ENCODE data around the gene PRR5. TPM values are rescaled to one million over a fixed set of nuclear protein-coding genes. Genes with fewer than 3 reads are reported as not detected.

The PRR5 gene
- total RNA-seq, 1 experiment from 2014 or later: 26.9 TPM

DNA sequence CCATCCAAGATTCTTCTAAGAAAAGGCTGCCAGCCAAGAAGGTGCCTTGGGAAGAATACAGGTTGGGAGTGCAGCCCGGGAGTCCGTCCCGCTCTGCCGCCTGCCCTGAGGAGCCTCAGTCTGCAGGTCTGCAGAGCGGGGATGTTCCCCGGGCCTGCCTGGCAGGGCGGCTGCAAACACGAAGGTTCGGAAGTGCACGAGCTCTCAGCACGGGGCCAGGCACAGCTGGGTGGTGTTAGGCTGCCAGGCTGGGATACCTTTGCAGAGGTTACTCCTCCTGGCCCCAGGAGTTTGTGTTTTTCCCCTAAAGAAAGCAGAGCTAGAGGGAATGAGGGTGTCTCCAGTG lies 9.4 kb upstream of the PRR5 start:
- H3K27me3 ChIP-seq (ENCODE audit: insufficient read depth, low read length): no peaks in the 10 kb centered on the region
- TF ChIP-seq EGR1 (IDR thresholded peaks at IDR 0.05; ENCODE audit: low read depth) (no peak), EZH2phosphoT487 (IDR thresholded peaks at IDR 0.05; ENCODE audit: borderline replicate concordance) (no peak), SP1 (IDR thresholded peaks at IDR 0.05; ENCODE audit: low read depth) (no peak), ZNF274 (IDR thresholded peaks at IDR 0.05; ENCODE audit: low read depth, low read length) (no peak), POLR2A (IDR thresholded peaks at IDR 0.05; ENCODE audit: borderline replicate concordance, extremely low read depth, insufficient read depth, insufficient read length) (no peak), CEBPB (IDR thresholded peaks at IDR 0.05; ENCODE audit: low read depth) (no peak), RAD21 (IDR thresholded peaks at IDR 0.05; ENCODE audit: low read depth) (no peak), ZFX (IDR thresholded peaks at IDR 0.05) (no peak), ELF1 (IDR thresholded peaks at IDR 0.05; ENCODE audit: borderline replicate concordance, low read depth) (no peak), POLR2AphosphoS5 (IDR thresholded peaks at IDR 0.05; ENCODE audit: low read depth, low read length) (no peak), YY1 (IDR thresholded peaks at IDR 0.05; ENCODE audit: extremely low read depth, insufficient replicate concordance, low read depth, low read length) (no peak), EZH2 (IDR thresholded peaks at IDR 0.05) (no peak), SRF (IDR thresholded peaks at IDR 0.05; ENCODE audit: low read depth) (no peak), TCF7L2 (IDR thresholded peaks at IDR 0.05; ENCODE audit: borderline replicate concordance, extremely low read depth, insufficient read depth, insufficient read length) (no peak), SIN3A (IDR thresholded peaks at IDR 0.05; ENCODE audit: low read depth) (no peak)
- TF ChIP-seq, protein P1, sequence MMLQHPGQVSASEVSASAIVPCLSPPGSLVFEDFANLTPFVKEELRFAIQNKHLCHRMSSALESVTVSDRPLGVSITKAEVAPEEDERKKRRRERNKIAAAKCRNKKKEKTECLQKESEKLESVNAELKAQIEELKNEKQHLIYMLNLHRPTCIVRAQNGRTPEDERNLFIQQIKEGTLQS (IDR thresholded peaks at IDR 0.05): no peak
- TF ChIP-seq, protein P2, sequence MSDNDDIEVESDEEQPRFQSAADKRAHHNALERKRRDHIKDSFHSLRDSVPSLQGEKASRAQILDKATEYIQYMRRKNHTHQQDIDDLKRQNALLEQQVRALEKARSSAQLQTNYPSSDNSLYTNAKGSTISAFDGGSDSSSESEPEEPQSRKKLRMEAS (IDR thresholded peaks at IDR 0.05): no peak
- TF ChIP-seq, protein P3, sequence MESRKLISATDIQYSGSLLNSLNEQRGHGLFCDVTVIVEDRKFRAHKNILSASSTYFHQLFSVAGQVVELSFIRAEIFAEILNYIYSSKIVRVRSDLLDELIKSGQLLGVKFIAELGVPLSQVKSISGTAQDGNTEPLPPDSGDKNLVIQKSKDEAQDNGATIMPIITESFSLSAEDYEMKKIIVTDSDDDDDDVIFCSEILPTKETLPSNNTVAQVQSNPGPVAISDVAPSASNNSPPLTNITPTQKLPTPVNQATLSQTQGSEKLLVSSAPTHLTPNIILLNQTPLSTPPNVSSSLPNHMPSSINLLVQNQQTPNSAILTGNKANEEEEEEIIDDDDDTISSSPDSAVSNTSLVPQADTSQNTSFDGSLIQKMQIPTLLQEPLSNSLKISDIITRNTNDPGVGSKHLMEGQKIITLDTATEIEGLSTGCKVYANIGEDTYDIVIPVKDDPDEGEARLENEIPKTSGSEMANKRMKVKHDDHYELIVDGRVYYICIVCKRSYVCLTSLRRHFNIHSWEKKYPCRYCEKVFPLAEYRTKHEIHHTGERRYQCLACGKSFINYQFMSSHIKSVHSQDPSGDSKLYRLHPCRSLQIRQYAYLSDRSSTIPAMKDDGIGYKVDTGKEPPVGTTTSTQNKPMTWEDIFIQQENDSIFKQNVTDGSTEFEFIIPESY (IDR thresholded peaks at IDR 0.05; ENCODE audit: extremely low read depth, insufficient replicate concordance, low read length): no peak
- TF ChIP-seq, protein P4, sequence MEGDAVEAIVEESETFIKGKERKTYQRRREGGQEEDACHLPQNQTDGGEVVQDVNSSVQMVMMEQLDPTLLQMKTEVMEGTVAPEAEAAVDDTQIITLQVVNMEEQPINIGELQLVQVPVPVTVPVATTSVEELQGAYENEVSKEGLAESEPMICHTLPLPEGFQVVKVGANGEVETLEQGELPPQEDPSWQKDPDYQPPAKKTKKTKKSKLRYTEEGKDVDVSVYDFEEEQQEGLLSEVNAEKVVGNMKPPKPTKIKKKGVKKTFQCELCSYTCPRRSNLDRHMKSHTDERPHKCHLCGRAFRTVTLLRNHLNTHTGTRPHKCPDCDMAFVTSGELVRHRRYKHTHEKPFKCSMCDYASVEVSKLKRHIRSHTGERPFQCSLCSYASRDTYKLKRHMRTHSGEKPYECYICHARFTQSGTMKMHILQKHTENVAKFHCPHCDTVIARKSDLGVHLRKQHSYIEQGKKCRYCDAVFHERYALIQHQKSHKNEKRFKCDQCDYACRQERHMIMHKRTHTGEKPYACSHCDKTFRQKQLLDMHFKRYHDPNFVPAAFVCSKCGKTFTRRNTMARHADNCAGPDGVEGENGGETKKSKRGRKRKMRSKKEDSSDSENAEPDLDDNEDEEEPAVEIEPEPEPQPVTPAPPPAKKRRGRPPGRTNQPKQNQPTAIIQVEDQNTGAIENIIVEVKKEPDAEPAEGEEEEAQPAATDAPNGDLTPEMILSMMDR (IDR thresholded peaks at IDR 0.05 in 2 of 3, conservative IDR thresholded peaks at IDR 0.05 in 1 of 3; ENCODE audit: borderline replicate concordance in 1 of 3, insufficient read depth in 1 of 3, low read depth in 2 of 3, low read length in 2 of 3): no peak
- TF ChIP-seq, protein P5, sequence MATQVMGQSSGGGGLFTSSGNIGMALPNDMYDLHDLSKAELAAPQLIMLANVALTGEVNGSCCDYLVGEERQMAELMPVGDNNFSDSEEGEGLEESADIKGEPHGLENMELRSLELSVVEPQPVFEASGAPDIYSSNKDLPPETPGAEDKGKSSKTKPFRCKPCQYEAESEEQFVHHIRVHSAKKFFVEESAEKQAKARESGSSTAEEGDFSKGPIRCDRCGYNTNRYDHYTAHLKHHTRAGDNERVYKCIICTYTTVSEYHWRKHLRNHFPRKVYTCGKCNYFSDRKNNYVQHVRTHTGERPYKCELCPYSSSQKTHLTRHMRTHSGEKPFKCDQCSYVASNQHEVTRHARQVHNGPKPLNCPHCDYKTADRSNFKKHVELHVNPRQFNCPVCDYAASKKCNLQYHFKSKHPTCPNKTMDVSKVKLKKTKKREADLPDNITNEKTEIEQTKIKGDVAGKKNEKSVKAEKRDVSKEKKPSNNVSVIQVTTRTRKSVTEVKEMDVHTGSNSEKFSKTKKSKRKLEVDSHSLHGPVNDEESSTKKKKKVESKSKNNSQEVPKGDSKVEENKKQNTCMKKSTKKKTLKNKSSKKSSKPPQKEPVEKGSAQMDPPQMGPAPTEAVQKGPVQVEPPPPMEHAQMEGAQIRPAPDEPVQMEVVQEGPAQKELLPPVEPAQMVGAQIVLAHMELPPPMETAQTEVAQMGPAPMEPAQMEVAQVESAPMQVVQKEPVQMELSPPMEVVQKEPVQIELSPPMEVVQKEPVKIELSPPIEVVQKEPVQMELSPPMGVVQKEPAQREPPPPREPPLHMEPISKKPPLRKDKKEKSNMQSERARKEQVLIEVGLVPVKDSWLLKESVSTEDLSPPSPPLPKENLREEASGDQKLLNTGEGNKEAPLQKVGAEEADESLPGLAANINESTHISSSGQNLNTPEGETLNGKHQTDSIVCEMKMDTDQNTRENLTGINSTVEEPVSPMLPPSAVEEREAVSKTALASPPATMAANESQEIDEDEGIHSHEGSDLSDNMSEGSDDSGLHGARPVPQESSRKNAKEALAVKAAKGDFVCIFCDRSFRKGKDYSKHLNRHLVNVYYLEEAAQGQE (IDR thresholded peaks at IDR 0.05; ENCODE audit: low read depth): no peak

More for the DNA sequence above, 9.4 kb upstream of the PRR5 start:
- no peak overlapping the region for H2AFZ ChIP-seq (ENCODE audit: low read depth, low read length, poor library complexity, severe bottlenecking)
- BruUV-seq (replicated peaks): no TSS peak
- H3K4me3 ChIP-seq (replicated peaks in 1 of 2; ENCODE audit: low read depth in 1 of 2, low read length in 2 of 2): no peak overlapping the region
- no peaks in the 10 kb centered on the region for H3K79me2 ChIP-seq (ENCODE audit: insufficient read depth, low read length)
- no peaks in the 10 kb centered on the region for H3K36me3 ChIP-seq (ENCODE audit: control insufficient read depth in 1 of 2, insufficient read depth in 2 of 2, low read length in 2 of 2)
- no peak overlapping the region for H3K9ac ChIP-seq (ENCODE audit: low read length)
- no peaks in the 10 kb centered on the region for H4K20me1 ChIP-seq (ENCODE audit: insufficient read depth)
- POLR2A ChIA-PET: no interaction called here
- ATAC-seq (no peak), DNase-seq (ENCODE audit: low read depth, low spot score) (no peak)
- H3K27ac ChIP-seq (ENCODE audit: low read depth, low read length): no peak overlapping the region
- H3K9me3 ChIP-seq (ENCODE audit: control insufficient read depth in 1 of 2, insufficient read depth in 1 of 2, low read depth in 1 of 2, low read length in 2 of 2): no peaks in the 10 kb centered on the region
- H3K4me2 ChIP-seq (ENCODE audit: low read length): no peak overlapping the region
- RAD21 ChIA-PET (ENCODE audit: low non-redundant PET in 1 of 2, low total read pairs in 2 of 2, uncharacterized antibody in 2 of 2, unreplicated experiment in 2 of 2): no interaction called here
- H3K4me1 ChIP-seq (ENCODE audit: control insufficient read depth in 1 of 2, insufficient read depth in 2 of 2, low read length in 2 of 2): peaks cover 25 to 46% of the 10 kb centered on the region in 2 experiments
- no peaks in the 10 kb centered on the region for H3K9me2 ChIP-seq (ENCODE audit: insufficient read depth)
- CTCF ChIA-PET: interaction anchor here (1.2 kb wide), 1 partner anchor 8 kb away, joined by 4 read pairs; no protein-coding TSS in a partner anchor
- intact Hi-C loops (cut with micrococcal nuclease): no loop called here
